IMR-90 (cell line): ENCODE results near the gene QKI.

Experiments
- CEBPB ChIP-seq: IDR thresholded peaks from 2 replicates; pipeline ENCODE4 v1.6.1; 2012; ENCODE audit warnings: low read depth, low read length, improper control_type of control experiment
- CHD1 ChIP-seq: IDR thresholded peaks from 2 replicates; pipeline ENCODE4 v1.6.1; 2012; ENCODE audit warnings: low read depth, low read length, improper control_type of control experiment
- CTCF ChIP-seq: conservative IDR thresholded peaks from 2 replicates; pipeline ENCODE4 v1.5.1; 2012; ENCODE audit warnings: mild to moderate bottlenecking, low read depth, low read length, improper control_type of control experiment
- POLR2A ChIP-seq: IDR thresholded peaks from 2 replicates; pipeline ENCODE4 v1.6.1; 2012; ENCODE audit warnings: mild to moderate bottlenecking, low read depth, low read length
- RFX5 ChIP-seq: IDR thresholded peaks from 2 replicates; pipeline ENCODE4 v1.8.0; 2012; ENCODE audit warnings: low read depth, mild to moderate bottlenecking, low read length, moderate library complexity
- USF2 ChIP-seq: fragments of 150-350 bp; IDR thresholded peaks from 2 replicates; pipeline ENCODE4 v1.6.1; 2017; ENCODE audit warnings: mild to moderate bottlenecking, antibody characterized with exemption, low read length, low read depth

GRCh38 chr6:163375361-163375760, 39.2 kb upstream of the QKI start:
- TF ChIP-seq POLR2A: no peak
- no peak for TF ChIP-seq CTCF
- TF ChIP-seq USF2: no peak
- no peak for TF ChIP-seq CEBPB
- no peak for TF ChIP-seq RFX5
- TF ChIP-seq CHD1: no peak
